Neutrophil (primary cell): ENCODE results near the gene PAFAH1B1.

Experiments used
- H3K27ac ChIP-seq: fragments of 200-600 bp; sonication (generic); 2 replicates; pipeline ENCODE4 v1.5.1; 2016; ENCODE audit warnings: mild to moderate bottlenecking, moderate library complexity
- H3K27me3 ChIP-seq: fragments of 200-600 bp; sonication (generic); 2 replicates; pipeline ENCODE4 v1.6.0; 2016; ENCODE audit warnings: mild to moderate bottlenecking
- H3K36me3 ChIP-seq: fragments of 200-600 bp; sonication (generic); 2 replicates; pipeline ENCODE4 v1.5.1; 2017
- H3K4me1 ChIP-seq, 2 experiments: fragments of 200-600 bp in 1 of 2; sonication (generic) in 1 of 2; 1 replicate in 1 of 2; 2 replicates in 1 of 2; pipeline versions ENCODE4 v1.5.1 to v1.6.1; 2013 to 2016; ENCODE audit warnings: low read depth in 1 of 2, low read length in 1 of 2, mild to moderate bottlenecking in 1 of 2, moderate library complexity in 1 of 2; ENCODE audit not compliant: control insufficient read depth in 1 of 2, insufficient read depth in 1 of 2
- H3K4me3 ChIP-seq, 2 experiments: fragments of 200-600 bp in 1 of 2; sonication (generic) in 1 of 2; 1 replicate in 1 of 2; 2 replicates in 1 of 2; pipeline ENCODE4 v1.5.1; 2013 to 2016; ENCODE audit warnings: low read depth in 1 of 2, low read length in 1 of 2, mild to moderate bottlenecking in 1 of 2, moderate library complexity in 1 of 2
- H3K9me3 ChIP-seq: fragments of 200-600 bp; sonication (generic); 2 replicates; pipeline ENCODE4 v1.5.1; 2016
- CTCF ChIP-seq: fragments of 200-600 bp; sonication (generic); IDR thresholded peaks from 2 replicates; pipeline ENCODE4 v1.5.1; 2016; ENCODE audit warnings: antibody characterized with exemption

The PAFAH1B1 gene

GRCh38 chr17:2711608-2712299 is 118.3 kb downstream of the PAFAH1B1 start, which contains the start of gene CLUH:
Gene CLUH, minus strand, starts transcription at chr17:2711764. Its CDS starts 103 bp downstream, at chr17:2711661.
- peak within 1 kb of the TSS; percentile 75 to 86 for H3K4me3 ChIP-seq
- no peaks in the 10 kb centered on the region for H3K36me3 ChIP-seq
- no peaks in the 10 kb centered on the region for H3K27me3 ChIP-seq
- H3K4me1 ChIP-seq, result peaks cover 24 to 26% of the 10 kb centered on the region in 2 experiments
- TF ChIP-seq CTCF, result peak; percentile 42
- H3K9me3 ChIP-seq, result no peaks in the 10 kb centered on the region
- peak within 1 kb of the TSS; percentile 71 for H3K27ac ChIP-seq

- H3K27ac ChIP-seq, result peak overlapping the region; percentile 71
- H3K4me3 ChIP-seq, result peak overlapping the region; percentile 75 to 86
- H3K9me3 ChIP-seq, result no peaks in the 10 kb centered on the region
- no peaks in the 10 kb centered on the region for H3K27me3 ChIP-seq
- H3K36me3 ChIP-seq, result no peaks in the 10 kb centered on the region
- H3K4me1 ChIP-seq, result peaks cover 26% of the 10 kb centered on the region in 2 experiments
- TF ChIP-seq CTCF, result no peak
Measured at GRCh38 chr17:2712300-2713043, 119.0 kb downstream of the PAFAH1B1 start.

DNA sequence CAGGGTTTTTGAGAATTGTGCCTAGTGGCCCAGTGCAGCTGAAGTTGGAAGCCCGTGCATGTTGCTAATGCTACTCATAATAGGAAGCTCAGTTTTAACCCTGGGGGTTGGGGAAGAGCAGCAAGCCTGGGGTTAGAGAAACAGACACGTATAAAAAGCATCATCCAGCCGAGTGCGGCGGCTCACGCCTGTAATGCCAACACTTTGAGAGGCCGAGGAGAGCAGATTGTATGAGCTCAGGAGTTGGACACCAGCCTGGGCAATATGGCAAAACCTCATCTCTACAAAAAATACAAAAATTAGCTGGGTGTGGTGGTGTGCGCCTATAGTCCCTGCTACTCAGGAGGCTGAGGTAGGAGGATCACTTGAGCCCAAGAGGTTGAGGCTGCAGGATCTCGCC is 120.4 kb downstream of the PAFAH1B1 start:
- no peak for TF ChIP-seq CTCF
- Histone ChIP-seq H3K9me3 (no peaks in the 10 kb centered on the region), H3K27ac (no peak overlapping the region), H3K4me3 (no peak overlapping the region), H3K36me3 (no peaks in the 10 kb centered on the region), H3K27me3 (no peaks in the 10 kb centered on the region), H3K4me1 (peaks cover 26% of the 10 kb centered on the region in 2 experiments)

DNA sequence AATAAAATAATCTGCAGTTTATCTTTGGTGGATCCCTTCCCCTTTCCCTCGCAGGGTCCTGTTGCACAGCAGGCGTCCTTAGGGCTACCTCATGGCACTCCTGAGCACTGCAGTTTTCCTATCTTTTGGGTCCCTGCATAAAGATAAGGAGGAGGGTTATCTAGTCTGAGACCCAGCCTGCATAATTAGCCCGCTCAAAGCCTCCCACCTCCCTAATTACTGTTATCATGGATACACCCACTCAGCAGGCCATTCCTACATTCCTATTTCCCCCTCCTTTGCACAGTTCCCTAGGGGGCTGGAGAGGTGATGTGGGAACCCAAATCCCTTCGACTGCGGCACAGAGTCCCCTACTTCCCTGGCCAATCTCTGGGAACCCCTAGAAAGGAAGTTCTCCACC is 123.2 kb downstream of the PAFAH1B1 start:
- Histone ChIP-seq H3K27ac (no peak overlapping the region), H3K27me3 (peaks cover 6% of the 10 kb centered on the region), H3K36me3 (no peaks in the 10 kb centered on the region), H3K4me1 (peaks cover 12 to 13% of the 10 kb centered on the region in 2 experiments), H3K4me3 (no peak overlapping the region), H3K9me3 (no peaks in the 10 kb centered on the region)
- TF ChIP-seq CTCF, result no peak

- peaks cover 22% of the 10 kb centered on the region for H3K27me3 ChIP-seq
- no peak for TF ChIP-seq CTCF
- H3K9me3 ChIP-seq, result no peaks in the 10 kb centered on the region
- H3K4me1 ChIP-seq, result peaks cover 0 to 4% of the 10 kb centered on the region in 2 experiments
- H3K27ac ChIP-seq, result no peak overlapping the region
- no peak overlapping the region for H3K4me3 ChIP-seq
- H3K36me3 ChIP-seq, result no peaks in the 10 kb centered on the region
Measured at GRCh38 chr17:2718150-2718938, 124.9 kb downstream of the PAFAH1B1 start.
